Measurements from ENCODE around the gene CNTN5.

The CNTN5 gene

DNA sequence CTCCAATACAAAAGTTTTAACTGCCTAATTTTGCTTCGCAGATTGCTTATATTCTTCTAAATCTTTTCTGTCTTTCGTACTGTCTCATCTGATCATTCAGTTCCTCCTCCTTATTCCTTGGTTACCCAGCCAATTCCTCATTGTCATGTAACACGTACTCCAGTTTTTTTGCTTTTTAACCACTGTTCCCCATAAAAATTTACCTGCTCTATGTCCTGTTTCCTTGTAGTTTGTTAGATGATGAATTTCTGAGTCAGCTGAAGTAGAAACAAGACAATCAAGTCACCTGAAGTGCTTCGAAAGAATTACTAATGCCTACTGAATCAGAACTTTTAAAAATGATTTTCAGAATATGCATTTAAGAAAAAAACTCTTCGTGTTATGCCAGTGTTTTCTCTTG is 150.6 kb downstream of the CNTN5 start:
- DNase-seq: no peak

DNA sequence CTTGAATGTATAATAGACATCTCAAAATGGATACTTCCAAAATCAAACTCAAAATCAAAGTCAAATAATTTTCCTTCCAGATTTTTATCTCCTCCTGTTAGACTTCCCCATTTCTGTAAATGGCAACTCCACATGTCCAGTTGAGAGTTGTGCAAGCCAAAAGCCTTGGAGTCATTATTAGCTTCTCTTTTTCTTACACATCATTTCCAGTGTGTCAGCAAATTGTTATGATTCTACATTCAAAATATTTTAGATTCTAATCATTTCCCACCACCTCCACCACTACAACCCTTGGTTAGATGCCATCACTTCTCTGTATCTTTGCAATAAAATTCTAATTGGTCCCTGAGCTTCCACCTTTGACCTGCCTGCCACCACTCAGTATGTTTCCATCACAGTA is 155.7 kb downstream of the CNTN5 start:
- DNase-seq: no peak

DNA sequence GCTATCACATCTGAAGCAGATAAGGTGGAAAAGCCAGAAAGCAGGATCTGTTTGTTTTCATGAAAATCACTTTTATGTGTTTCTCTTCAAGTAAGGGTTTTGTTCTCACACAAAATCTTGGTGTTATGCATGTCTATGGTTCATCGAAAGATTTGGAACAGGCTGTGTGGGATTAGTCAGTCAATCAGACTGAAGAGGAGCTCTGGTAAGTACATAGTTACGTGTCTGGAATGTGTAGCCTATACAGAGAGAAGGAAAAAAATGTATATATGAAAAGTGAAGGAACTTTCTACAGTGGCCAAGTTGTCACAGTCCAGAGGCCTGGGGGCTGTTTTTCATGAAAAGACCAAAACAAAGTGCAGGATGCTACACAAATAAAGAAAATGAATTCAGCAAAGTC is 156.7 kb downstream of the CNTN5 start:
- no peak for DNase-seq

DNA sequence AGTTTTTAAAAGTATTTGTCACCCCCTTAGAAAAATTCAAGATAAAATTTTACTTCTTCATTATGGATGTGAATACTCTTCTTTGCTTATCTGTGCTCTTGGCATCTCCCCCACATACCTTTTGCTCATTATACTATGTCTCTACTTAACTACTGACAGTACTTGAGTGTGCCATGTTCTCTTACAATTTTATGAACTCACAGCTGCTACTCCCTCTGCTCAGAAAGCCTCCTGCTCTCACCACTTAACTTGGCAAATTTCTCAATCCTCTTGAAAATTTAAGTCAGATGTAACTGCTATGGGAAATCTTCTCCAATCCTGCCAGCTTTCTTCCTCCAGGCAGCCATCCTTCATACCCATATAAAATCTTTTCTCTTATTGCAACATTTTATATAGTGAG is 163.4 kb downstream of the CNTN5 start:
- DNase-seq: no peak

DNA sequence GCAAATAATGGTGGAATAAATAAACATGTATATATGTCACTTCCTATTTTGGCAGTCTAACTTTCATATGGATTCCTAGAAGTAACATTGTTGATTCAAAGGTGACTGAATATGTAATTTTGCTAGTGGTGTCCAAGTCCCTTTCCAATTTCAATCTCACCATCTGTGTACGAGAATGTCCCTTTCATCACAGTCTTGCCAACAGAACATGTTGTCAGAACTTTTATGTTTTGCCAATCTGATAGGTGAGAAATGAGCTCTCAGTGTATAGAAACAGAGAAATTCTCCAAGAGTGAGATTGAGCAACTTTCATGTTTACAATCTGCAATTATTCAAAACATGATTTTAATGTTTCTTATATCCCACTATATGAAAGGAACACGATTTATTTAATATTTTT is 167.5 kb downstream of the CNTN5 start:
- DNase-seq: no peak

DNA sequence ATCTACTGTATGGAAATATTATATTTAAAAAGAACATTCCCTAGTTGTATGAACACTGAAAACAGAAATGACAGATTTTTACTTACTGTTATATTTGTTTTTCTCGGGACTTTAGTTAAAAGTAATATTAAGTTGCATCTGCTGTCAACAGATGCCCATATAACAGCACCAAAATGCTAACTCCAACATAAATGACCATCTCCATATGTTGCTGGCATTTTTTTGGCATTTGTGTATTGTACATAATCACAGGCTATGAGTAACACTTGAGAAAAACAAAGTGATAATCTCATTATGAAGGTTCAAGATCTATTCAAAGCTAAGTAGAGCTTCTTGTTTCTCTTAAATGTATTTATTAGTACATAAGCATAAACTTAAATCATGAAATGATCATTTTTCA is 172.0 kb downstream of the CNTN5 start:
- no peak for DNase-seq

DNA sequence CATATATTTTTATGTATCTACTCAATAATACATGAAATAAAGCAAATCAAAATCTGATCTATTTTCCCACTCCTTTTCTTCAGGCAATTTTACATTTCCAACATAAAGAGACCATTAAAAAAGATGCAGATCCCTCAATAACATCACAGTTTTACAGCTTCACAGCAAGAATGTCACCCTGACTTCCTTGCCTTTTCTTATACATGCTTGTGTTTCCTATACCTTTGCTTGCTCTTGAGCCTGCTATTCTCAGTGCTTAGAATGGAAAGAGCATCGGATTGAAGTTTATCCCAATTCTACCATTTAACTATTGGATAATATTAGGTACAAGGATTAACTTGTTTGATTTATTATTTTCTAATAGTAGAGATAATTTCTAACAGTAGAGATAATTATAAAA is 176.7 kb downstream of the CNTN5 start:
- DNase-seq: no peak

DNA sequence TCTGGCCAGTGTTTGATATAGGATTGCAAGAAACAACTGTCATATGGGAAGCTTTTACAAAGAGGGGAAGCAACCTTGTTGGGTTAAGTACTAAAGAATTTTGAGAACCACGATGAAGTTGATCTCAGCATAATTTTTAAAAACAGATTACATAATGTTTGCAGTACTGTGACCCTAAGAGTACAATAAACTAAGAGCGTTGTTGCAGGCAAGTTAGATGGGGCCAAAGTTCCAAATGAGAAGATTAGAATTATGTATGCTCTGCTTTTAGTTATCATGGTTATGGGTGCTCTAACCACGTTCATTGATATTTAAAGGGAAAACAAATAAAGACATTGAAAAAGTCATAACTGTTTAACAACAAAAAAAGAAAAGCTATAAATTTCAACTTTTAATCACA is 177.5 kb downstream of the CNTN5 start:
- DNase-seq: no peak

DNA sequence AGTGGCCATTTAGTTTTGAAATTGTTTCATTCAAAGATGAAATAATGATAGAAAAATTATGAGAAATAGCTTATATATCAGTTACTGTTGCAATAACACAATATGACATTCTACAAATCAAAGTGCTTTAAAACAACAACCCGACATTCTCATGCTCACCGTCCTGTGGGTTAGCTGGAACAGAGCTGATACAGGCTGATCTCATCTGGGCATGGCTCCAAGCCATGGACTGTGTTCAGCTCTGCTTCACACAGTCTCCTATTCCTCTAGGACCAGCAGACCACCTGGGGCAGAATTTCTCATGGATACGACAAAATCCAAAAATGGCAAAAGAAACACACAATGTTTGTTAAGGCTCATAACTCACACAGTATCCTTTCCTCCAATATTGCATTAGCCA is 178.6 kb downstream of the CNTN5 start:
- no peak for DNase-seq

DNA sequence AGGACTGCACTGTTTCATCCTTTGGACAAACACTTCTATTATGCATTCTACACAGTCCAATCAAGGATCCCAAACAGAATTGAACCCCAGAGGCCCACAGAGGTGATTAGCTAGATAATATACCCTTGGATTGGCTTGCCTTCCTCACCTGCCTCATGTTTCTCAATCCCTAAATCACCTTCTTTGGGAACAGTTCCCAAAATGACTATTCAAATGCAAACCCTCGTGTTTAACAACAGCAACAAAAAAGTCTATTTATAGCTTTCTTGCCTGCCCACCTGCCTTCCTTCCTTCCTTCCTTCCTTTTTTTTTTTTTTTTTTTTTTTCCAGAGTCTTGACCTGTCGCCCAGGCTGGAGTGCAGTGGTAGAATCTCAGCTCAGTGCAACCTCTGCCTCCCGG is 180.0 kb downstream of the CNTN5 start:
- no peak for DNase-seq

DNA sequence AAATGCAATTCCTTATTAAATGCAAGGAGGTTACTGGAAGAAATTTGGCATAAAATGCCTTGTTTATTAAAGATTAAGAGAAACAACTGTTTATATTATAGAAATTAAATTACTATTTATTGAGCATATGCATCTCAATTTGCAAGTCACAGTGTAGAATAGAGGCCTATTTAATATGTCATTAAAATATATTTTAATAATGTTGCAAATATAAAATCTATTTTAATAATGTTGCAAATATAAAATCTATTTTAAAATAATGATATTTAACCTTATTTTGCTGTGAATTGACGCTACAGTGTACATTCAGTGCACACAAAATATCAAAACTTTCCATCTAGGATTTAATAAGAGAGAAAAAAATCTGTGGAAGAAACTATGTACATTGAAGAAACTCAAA is 188.1 kb downstream of the CNTN5 start:
- no peak for DNase-seq

DNA sequence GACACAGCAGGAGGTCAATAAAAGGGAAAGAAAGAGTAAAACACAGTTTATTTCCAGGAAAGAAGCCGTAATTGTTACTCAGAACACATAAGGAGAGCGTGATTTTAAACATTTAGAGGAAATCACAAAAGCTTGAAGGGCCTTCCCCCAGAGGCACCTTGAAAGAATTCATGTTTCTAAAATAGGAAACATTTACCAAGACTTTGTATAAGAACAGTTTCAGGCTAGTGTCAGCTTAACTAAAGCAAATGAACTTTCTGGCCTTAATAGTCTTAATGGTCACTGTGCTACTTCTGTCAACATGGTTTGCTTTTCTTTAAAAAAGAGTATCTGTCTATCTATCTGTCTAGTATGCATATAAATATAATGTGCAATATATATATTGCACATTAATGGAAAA is 208.8 kb downstream of the CNTN5 start:
- DNase-seq: no peak

DNA sequence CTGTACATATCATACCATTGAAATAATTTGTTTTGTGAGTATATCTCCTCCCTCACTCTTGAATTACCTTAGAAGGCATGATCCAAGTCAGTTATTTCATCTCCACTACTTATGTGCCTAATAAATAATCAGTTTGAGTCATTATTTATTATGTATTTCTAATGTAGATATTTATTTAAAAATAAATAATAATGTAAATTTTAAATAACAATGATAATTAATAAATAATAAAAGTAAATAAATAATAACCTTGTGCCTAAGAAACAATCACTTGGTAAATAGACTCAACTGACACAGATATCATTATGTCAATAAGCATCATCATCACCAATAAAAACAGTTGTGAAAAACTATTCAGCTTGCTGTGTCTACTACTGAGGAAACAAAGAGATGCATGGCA is 213.8 kb downstream of the CNTN5 start:
- DNase-seq: no peak

DNA sequence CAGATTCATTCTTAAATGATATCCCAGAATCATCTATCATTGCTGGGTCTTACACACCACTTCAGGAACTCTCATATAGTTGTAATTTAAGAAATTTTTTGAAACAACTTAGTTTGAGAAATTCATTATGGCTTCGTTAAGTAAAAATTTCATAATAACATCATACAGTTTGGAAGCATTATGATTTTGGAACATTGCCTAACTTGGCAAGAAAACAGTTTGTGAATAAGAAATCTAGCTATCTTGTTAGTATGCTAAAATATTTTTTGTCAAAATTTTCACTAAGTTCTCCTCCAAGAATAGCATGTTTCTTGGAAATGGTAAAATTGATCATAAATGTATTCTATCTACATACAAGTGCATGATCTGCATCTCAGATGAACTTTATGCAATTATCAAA is 217.7 kb downstream of the CNTN5 start:
- no peak for DNase-seq

DNA sequence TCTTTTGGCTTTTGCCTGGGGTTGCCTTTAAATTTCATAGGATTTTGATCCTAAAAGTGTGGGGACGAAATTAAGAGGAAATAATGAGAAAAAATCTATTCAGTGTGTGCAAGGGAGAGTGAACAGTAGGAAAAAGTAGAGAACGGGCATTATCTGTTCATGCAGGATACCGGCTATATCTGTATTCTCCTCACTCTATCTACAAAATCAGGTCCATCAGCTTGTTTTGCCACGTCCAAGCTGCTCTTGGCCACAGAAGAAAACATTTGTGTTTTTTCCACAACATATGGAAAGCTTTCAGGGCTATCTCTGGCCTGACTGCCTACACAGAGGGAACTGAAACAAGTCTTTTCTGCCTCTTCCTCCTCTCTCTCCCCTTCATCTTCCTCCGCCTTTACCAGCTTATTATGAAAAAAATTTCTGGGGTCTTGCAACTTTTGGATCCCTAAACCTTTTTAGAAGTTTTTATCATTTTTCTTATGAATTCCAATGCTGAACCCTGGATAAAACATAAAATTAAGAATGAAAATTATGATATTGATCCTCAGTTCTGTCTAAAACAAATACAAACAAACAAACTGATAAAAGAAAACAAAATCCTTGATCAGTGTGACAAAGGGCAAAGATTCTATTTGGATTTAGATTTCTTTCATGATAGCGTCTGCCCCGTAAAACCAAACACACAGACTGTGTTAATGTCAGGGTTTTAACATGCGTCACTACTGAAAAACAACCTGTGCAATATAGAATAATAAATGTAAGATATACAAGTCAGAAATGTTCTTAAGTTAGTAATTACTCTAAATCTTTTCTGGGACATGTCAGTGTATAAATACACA is 219.7 kb downstream of the CNTN5 start:
- no peak for DNase-seq

DNA sequence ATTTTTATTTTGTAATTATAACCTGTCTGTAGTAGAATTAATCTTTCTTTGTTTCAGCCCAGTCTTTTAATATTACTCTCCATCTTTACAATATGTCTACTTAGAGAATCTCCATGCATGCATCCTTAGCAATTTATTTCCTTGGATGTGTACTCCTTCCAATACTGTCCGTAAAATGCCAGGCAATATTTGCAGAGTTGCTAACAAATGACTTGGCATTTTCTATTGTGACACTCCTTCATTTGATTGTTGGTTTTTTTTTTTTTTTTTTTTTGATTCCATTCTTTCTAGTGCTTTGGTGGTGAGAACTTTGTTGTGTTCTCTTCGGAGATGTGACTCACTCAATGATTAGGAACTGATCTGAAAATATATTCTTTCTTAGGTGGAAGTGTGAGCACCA is 220.3 kb downstream of the CNTN5 start:
- no peak for DNase-seq

DNA sequence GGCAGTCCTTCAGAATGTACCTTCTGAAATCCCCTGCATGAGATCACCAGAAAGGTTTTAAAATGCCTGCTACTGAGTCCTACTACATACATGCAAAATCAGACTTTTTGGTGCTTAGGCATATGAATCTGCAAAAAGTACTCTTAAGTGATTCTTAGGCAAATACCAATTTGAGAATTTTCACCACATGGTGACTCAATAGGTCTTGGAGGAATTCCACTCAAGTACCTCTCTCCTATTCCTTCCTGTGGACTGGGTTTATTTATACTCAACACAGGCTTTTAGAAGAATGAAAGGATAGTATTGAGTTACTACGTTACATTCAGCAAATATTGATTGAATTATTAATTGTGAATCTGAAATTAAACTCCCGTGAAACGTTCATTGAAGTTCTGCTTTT is 223.9 kb downstream of the CNTN5 start:
- no peak for DNase-seq

DNA sequence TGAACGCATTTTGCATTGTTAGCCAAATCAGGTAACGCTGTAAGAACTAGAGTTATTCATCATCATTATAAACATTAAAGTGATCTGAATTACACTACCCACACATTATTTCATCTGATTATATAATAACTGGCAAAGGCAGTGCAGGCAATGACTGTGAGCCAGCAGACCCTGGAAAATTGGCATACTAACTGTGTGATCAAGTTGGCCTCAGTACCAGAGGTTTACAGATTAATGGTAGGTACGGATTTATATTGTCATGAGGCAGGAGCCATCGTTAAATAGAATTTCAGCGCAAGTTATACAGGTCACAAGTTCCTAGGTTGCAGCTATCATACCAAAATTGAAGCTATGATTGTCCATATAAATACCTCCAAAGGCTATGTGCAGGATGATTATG is 225.4 kb downstream of the CNTN5 start:
- DNase-seq: no peak

DNA sequence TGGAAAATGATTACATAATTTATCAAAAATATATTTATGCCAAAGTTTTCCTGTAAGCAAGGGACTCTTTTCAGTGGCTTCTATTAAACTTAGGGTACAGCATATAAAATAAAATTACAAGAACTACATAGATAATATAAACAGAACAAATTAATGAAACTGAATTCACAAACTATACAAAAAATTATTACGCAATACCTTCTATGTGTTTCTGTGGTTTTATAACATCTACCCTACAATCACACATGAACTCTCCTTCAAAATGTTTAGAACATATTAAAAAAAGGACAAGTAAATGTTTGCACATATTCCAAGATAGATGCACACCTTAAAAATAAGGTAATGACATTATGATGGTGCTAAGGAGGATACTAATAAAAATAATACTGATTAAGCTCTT is 235.9 kb downstream of the CNTN5 start:
- no peak for DNase-seq

DNA sequence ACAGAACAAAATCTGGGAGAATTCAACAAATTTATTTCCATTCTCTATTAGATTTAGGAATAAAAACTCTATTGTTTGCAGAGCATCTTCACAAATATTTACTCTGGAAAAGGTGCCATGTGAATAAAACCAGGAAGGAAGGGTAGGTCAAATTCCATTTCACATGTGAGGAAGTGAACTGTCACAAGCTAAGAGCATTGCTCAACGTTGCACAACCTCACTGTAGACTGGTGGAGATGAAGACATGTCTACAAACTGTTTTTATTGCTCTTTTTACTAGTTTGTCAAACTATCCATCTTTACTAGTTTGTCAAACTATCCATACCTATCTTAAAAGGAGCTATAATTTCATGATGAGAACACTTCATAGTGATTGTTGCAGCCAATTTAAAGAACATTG is 236.4 kb downstream of the CNTN5 start:
- no peak for DNase-seq

DNA sequence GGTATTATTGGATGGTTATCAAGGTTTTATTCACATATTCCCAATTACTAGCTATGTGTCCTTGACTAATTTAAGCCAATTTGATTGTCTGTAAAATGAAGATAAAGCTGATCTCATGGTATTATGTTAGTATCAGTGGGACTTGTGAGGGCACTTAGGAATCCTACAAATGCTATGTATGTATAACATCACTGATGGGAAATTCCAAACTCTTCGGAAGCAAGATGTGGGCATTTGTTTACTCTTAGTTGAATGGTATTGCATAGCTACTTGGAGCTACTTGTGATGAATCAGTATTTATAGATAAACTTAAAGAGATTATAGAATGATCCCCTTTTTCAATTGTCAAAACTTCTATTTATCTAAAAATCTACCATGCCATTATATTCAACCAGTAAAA is 239.9 kb downstream of the CNTN5 start:
- DNase-seq: no peak

DNA sequence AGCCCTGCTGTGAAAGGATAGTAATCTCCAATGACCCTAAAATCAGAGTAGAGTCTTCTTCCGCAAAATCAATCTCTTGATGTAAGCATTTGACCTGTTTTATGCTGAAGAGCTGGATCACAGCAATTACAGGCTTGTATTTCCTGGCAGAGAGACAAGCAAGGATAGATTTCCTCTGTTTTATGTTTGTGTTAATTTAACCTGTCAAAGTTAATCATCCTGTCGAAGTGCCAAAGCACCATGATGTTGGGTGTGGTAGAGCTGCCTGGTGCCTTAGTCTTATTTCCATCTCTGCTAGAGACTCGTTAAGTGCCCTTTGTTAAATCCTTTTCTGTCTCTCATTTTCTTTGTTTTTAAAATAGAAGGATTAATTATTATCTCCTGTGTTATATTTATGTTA is 248.1 kb downstream of the CNTN5 start:
- peak; percentile 7 for DNase-seq

DNA sequence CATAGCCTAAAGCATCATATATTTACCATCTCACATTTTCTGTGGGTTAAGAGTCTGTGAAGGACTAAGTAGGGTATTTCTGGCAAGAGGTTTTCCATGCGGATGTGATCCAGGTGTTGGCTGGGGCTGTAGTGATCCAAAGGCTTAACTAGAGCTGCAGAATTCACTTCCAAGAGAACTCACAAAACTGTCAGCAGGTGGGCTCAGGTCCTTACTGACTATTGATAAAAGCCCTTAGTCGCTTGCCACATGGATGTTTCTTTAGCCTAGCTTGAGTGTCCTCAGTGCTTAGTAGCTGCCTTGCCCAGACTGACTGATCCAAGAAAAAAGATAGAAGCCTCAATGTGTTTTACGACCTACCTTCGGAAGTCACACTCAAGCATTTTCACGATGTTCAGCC is 250.8 kb downstream of the CNTN5 start:
- no peak for DNase-seq

DNA sequence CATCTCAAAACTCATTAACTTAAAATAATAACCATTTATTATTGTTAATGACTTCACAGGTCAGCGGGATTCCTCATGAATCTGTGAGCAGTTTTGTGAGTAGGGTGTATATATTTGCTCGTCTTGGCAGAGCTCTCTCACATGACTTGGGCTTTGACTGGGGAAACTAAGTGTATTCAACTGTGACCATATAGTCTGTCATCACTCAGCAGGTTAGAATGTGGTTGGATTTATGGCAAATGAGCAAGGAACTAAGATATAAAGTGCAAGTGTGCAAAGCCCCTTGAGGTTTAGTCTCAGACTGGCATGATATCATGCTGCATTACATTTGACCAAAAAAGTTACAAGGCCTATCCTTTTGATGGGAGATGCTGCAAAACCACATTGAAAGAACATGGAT is 254.8 kb downstream of the CNTN5 start:
- DNase-seq: no peak

DNA sequence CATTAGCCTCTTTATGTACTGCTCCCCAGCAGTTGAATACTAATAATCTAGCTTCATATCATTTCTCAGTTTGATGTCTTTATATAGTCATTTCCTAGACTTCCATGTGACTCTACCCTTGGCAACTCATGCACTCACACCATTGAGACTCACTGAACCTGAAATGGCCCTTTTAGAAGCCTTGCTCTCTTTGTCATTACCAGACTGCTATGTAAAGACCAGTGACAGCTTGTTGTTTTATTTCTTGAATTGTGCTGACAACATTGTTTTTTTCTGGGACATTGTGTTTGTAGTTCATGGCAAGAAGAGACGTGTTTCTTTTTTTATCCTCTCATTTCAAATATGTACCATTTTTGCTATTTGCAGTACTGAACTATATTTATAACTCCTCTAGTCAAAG is 256.5 kb downstream of the CNTN5 start:
- DNase-seq: no peak

DNA sequence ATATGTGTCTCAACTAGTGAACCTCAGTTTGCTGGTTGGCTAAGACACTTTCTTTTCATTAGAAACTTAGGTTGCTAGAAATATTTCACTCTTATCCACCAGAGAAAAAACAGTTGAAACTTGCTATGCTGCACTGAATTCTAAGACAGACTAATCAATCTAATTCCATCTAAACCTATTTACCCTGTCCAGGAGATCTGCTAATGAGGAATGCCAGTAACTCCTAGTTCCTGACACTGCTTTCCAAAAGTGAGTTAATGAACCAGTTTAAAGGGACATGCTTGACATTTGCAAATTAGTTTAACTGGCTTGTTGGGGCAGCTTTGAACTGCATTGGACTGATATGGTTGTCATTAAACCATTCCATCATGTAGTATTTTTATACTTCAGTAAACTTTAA is 258.5 kb downstream of the CNTN5 start:
- DNase-seq: no peak

Data from DMS 273 treated with DMSO at 0.1 percent for 48 hours (cell line).